NCI-H2081 (cell line): ENCODE results near the gene FCRL4.

Experiments used
- DNase-seq, 2 experiments: peaks; one replicate each; lab custom pipeline; 2025; lab: John Stamatoyannopoulos, UW

The FCRL4 gene

GRCh38 chr1:157597959-157598667 lies at the start of gene FCRL4:
FCRL4 (minus strand) TSS chr1:157598085; CDS start chr1:157597944, 141 bp downstream.
- DNase-seq, result no peak

GRCh38 chr1:157646144-157646543 lies 48.3 kb upstream of the FCRL4 start:
- no peak for DNase-seq

GRCh38 chr1:157641177-157641576 lies 43.3 kb upstream of the FCRL4 start:
- no peak for DNase-seq

- no peak for DNase-seq
These were observed 41.9 kb upstream of the FCRL4 start for GRCh38 chr1:157639800-157640199.

GRCh38 chr1:157628773-157629172 lies 30.9 kb upstream of the FCRL4 start:
- no peak for DNase-seq

- DNase-seq, result no peak
These were observed 28.2 kb upstream of the FCRL4 start for GRCh38 chr1:157626099-157626498.

GRCh38 chr1:157624471-157624870 lies 26.6 kb upstream of the FCRL4 start:
- no peak for DNase-seq

- no peak for DNase-seq
These were observed 24.6 kb upstream of the FCRL4 start for GRCh38 chr1:157622471-157622870.

- DNase-seq, result no peak
These were observed 20.3 kb upstream of the FCRL4 start for GRCh38 chr1:157618190-157618589.

GRCh38 chr1:157600236-157600635 lies 2.4 kb upstream of the FCRL4 start:
- no peak for DNase-seq

- no peak for DNase-seq
These were observed 1.5 kb downstream of the FCRL4 start for GRCh38 chr1:157596384-157596783.

- DNase-seq, result no peak
These were observed 2.5 kb downstream of the FCRL4 start for GRCh38 chr1:157595356-157595755.

GRCh38 chr1:157585984-157586383 lies 11.9 kb downstream of the FCRL4 start:
- DNase-seq, result no peak

- no peak for DNase-seq
These were observed 13.4 kb downstream of the FCRL4 start for GRCh38 chr1:157584503-157584902.

- no peak for DNase-seq
These were observed 17.1 kb downstream of the FCRL4 start for GRCh38 chr1:157580828-157581210.

- DNase-seq, result peak; percentile 52 to 54
These were observed 17.6 kb downstream of the FCRL4 start for GRCh38 chr1:157580179-157580827.

GRCh38 chr1:157577420-157577819 lies 20.5 kb downstream of the FCRL4 start:
- DNase-seq, result no peak

GRCh38 chr1:157575744-157576143 lies 22.1 kb downstream of the FCRL4 start:
- no peak for DNase-seq

GRCh38 chr1:157574836-157575235 lies 23.0 kb downstream of the FCRL4 start:
- DNase-seq, result no peak

- no peak for DNase-seq
These were observed 31.2 kb downstream of the FCRL4 start for GRCh38 chr1:157566484-157567300.

GRCh38 chr1:157562515-157562914 lies 35.4 kb downstream of the FCRL4 start:
- no peak for DNase-seq

- DNase-seq, result no peak
These were observed 39.8 kb downstream of the FCRL4 start for GRCh38 chr1:157558119-157558518.
